Smooth muscle cell (in vitro differentiated cells): Measurements from ENCODE around the gene TNRC6C. TPM values are rescaled to one million over a fixed set of nuclear protein-coding genes. Genes with fewer than 3 reads are reported as not detected.

ENCODE experiments used
- DNase-seq: peaks from one replicate; lab custom pipeline; 2025; ENCODE audit not compliant: unreplicated experiment; lab: John Stamatoyannopoulos, UW
- H2AFZ ChIP-seq: fragments of 200-600 bp; sonication (generic); 2 replicates; pipeline ENCODE4 v1.6.0; 2016; ENCODE audit warnings: antibody characterized with exemption, low read depth, mild to moderate bottlenecking
- H3F3A ChIP-seq: fragments of 200-600 bp; sonication (generic); 2 replicates; pipeline ENCODE4 v1.6.0; 2017; ENCODE audit warnings: antibody characterized with exemption, low read depth
- H3K27ac ChIP-seq: fragments of 200-600 bp; sonication (generic); 2 replicates; pipeline ENCODE4 v1.5.1; 2016; ENCODE audit warnings: low read depth, mild to moderate bottlenecking
- H3K27me3 ChIP-seq: fragments of 200-600 bp; sonication (generic); 2 replicates; pipeline ENCODE4 v1.6.1; 2016; ENCODE audit warnings: low read depth, mild to moderate bottlenecking
- H3K36me3 ChIP-seq: fragments of 200-600 bp; sonication (generic); 2 replicates; pipeline ENCODE4 v1.5.1; 2016; ENCODE audit warnings: low read depth
- H3K4me1 ChIP-seq: fragments of 200-600 bp; sonication (generic); 2 replicates; pipeline ENCODE4 v1.5.1; 2016; ENCODE audit warnings: low read depth
- H3K4me2 ChIP-seq: fragments of 200-600 bp; sonication (generic); 2 replicates; pipeline ENCODE4 v1.6.0; 2016; ENCODE audit warnings: mild to moderate bottlenecking
- H3K4me3 ChIP-seq: fragments of 200-600 bp; sonication (generic); 2 replicates; pipeline ENCODE4 v1.5.1; 2016; ENCODE audit warnings: mild to moderate bottlenecking
- H3K79me2 ChIP-seq: fragments of 200-600 bp; sonication (generic); 2 replicates; pipeline ENCODE4 v1.6.0; 2016; ENCODE audit warnings: low read depth, mild to moderate bottlenecking
- H3K9ac ChIP-seq: fragments of 200-600 bp; sonication (generic); 2 replicates; pipeline ENCODE4 v1.6.0; 2016; ENCODE audit warnings: low read depth
- H3K9me3 ChIP-seq: fragments of 200-600 bp; sonication (generic); replicated peaks from 2 replicates; pipeline ENCODE4 v1.5.1; 2016; ENCODE audit warnings: low read depth
- H4K20me1 ChIP-seq: fragments of 200-600 bp; sonication (generic); 2 replicates; pipeline ENCODE4 v1.6.0; 2016; ENCODE audit warnings: low read depth
- WGBS: methylation state at CpG from one replicate; pipeline ENCODE4 v1.1.7; 2016; ENCODE audit warnings: low lambda C conversion rate; 5-methylcytosine and 5-hydroxymethylcytosine counted together
- polyA plus RNA-seq: library from polyadenylated mRNA; unstranded; fragments of >200 nt; fragmentation: Nextera tagmentation; extraction: Ambion mirVana; gene quantifications from 2 replicates; pipeline ENCODE4 v1.2.1, GENCODE V29; 2016
- total RNA-seq: library from RNA; depleted of rRNA; stranded (reverse); fragments of >200 nt; gene quantifications from 2 replicates; pipeline ENCODE4 v1.2.3, GENCODE V29; 2014
- TF ChIP-seq, protein P1 (sequence below): fragments of 200-600 bp; sonication (generic); IDR thresholded peaks from 2 replicates; pipeline ENCODE4 v1.5.1; 2017; ENCODE audit warnings: borderline replicate concordance, mild to moderate bottlenecking, antibody characterized with exemption; ENCODE audit not compliant: insufficient read depth, poor library complexity, severe bottlenecking

The TNRC6C gene
- total and polyA plus RNA-seq, 2 experiments from 2014 or later = 2.4 to 3.9 TPM

DNA sequence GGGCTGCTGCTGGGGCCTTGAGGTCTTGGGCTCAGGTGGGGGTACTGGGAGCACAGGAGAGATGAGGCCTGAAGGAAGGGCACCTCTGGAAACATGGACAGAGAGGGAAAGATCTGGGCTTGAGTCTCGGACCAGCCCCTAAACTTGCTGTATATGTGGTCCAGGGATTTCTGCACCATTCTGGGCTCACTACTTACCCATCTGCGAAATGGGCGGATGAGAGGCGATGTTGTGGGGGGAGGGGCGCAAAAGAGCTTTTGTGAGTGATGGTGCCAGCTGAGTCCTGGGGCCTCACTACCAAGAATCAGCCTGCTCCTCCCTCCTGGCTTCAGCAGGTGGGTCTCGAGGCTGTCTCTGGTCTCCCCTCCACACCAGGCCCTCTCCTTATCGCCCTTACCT is 188.0 kb downstream of the TNRC6C start:
- Histone ChIP-seq H3F3A (no peaks in the 10 kb centered on the region), H3K4me1 (no peaks in the 10 kb centered on the region), H3K9ac (no peak overlapping the region), H3K36me3 (no peaks in the 10 kb centered on the region), H3K4me3 (no peak overlapping the region), H3K79me2 (no peaks in the 10 kb centered on the region), H3K9me3 (no peaks in the 10 kb centered on the region), H4K20me1 (no peaks in the 10 kb centered on the region), H3K27ac (no peak overlapping the region), H2AFZ (no peak overlapping the region), H3K4me2 (no peak overlapping the region), H3K27me3 (no peaks in the 10 kb centered on the region)
- TF ChIP-seq, protein P1, sequence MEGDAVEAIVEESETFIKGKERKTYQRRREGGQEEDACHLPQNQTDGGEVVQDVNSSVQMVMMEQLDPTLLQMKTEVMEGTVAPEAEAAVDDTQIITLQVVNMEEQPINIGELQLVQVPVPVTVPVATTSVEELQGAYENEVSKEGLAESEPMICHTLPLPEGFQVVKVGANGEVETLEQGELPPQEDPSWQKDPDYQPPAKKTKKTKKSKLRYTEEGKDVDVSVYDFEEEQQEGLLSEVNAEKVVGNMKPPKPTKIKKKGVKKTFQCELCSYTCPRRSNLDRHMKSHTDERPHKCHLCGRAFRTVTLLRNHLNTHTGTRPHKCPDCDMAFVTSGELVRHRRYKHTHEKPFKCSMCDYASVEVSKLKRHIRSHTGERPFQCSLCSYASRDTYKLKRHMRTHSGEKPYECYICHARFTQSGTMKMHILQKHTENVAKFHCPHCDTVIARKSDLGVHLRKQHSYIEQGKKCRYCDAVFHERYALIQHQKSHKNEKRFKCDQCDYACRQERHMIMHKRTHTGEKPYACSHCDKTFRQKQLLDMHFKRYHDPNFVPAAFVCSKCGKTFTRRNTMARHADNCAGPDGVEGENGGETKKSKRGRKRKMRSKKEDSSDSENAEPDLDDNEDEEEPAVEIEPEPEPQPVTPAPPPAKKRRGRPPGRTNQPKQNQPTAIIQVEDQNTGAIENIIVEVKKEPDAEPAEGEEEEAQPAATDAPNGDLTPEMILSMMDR = no peak
- DNase-seq = no peak
- WGBS = 100% methylated on average over 7 of the region's 7 CpGs

DNA sequence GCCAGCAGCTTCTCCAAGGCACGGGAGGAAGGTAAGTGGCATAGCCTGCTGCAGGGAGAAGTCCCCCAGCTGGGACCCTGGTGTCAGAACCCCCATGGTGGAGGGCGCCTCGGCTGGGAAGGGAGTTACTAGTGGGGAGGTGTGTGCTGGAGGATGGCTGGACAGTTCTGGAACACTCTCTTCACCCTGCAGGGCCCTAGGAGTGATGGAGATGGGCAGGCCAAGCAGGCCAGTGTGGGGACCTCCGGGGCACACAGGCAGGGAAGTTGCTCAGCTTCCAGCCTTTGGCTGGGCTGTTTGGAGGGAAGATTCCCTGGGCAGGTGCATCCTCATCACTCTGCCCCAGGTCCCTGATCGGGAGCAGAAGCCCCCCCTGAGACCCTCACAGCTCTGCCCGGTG is 188.4 kb downstream of the TNRC6C start:
- no peak overlapping the region for H3K9ac ChIP-seq
- no peaks in the 10 kb centered on the region for H3K79me2 ChIP-seq
- H2AFZ ChIP-seq = no peak overlapping the region
- H3K9me3 ChIP-seq = no peaks in the 10 kb centered on the region
- no peaks in the 10 kb centered on the region for H3K4me1 ChIP-seq
- H3K4me3 ChIP-seq = no peak overlapping the region
- no peak for DNase-seq
- no peaks in the 10 kb centered on the region for H3K36me3 ChIP-seq
- 95% methylated on average over 6 of the region's 6 CpGs for WGBS
- no peaks in the 10 kb centered on the region for H4K20me1 ChIP-seq
- H3K27ac ChIP-seq = no peak overlapping the region
- H3K4me2 ChIP-seq = no peak overlapping the region
- TF ChIP-seq, protein P1 = no peak
- no peaks in the 10 kb centered on the region for H3K27me3 ChIP-seq
- H3F3A ChIP-seq = no peaks in the 10 kb centered on the region

DNA sequence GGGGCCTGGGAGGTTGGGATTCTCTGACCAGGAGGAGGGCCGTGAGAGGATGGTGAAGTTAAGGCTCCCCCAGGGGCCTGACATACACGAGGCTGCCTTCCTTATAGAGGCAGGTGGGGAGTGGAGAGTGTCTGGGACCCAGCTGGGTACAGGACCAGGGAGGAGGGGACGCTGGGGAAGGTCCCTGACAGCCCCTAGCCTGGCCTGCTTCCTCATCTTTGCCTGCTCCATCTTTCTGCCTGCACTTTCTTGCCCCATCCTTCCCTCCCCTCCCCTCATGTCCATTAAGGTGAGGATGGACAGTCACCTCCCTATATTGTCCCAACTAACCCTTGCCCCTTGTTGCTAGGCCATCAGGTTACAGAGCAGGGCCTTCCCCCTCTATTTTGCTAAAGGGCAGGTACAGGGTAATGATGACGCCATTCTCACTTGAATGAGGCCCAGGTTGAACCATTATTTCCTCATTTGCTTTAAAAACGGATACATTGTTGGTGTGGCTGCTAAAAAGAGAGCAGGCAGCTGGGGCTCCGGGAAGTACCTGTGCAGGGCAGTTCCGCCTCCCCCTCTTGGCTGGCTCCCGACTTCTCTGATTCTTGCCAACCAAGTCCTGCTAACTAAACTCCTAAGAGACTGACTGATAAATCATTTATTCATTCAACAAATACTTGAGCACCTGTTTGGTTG is 189.0 kb downstream of the TNRC6C start:
- Histone ChIP-seq H3K27ac (no peak overlapping the region), H3K4me3 (no peak overlapping the region), H3K4me1 (no peaks in the 10 kb centered on the region), H4K20me1 (no peaks in the 10 kb centered on the region), H3K4me2 (no peak overlapping the region), H3K79me2 (no peaks in the 10 kb centered on the region), H2AFZ (no peak overlapping the region), H3K9me3 (no peaks in the 10 kb centered on the region), H3K36me3 (no peaks in the 10 kb centered on the region), H3F3A (no peaks in the 10 kb centered on the region), H3K9ac (no peak overlapping the region), H3K27me3 (no peaks in the 10 kb centered on the region)
- DNase-seq = no peak
- TF ChIP-seq, protein P1 = no peak
- 82% methylated on average over 7 of the region's 8 CpGs for WGBS
